Measurements from ENCODE around the gene PRDX4. TPM values are rescaled to one million over a fixed set of nuclear protein-coding genes. Genes with fewer than 3 reads are reported as not detected.

Gene PRDX4
- total RNA-seq, 2 experiments from 2014 or later, result 39.6 to 40.0 TPM

GRCh38 chrX:23692166-23692565, 24.9 kb downstream of the PRDX4 start:
- Mint-ChIP-seq H3K27ac (no peak overlapping the region), H3K36me3 (ENCODE audit: low read depth) (no peaks in the 10 kb centered on the region)

GRCh38 chrX:23694606-23695005, 27.3 kb downstream of the PRDX4 start:
- CTCF ChIA-PET, result interaction anchor here (0.7 to 5.8 kb wide), 2 partner anchors 62 to 208 kb away, joined by 3 to 62 read pairs; no protein-coding TSS in a partner anchor
- H3K27ac Mint-ChIP-seq, result no peak overlapping the region
- no peaks in the 10 kb centered on the region for H3K27me3 Mint-ChIP-seq (ENCODE audit: low read depth)
- peaks cover 3% of the 10 kb centered on the region for H3K4me1 Mint-ChIP-seq (ENCODE audit: low read depth)
- H3K9me3 Mint-ChIP-seq, result no peaks in the 10 kb centered on the region
- intact Hi-C loops (cut with micrococcal nuclease), result loop anchor here (1.0 kb wide), 1 partner anchor 208 kb away; no protein-coding TSS in a partner anchor
- no peaks in the 10 kb centered on the region for H3K36me3 Mint-ChIP-seq (ENCODE audit: low read depth)
- peak; percentile 55 for DNase-seq
- no peak overlapping the region for H3K4me3 Mint-ChIP-seq

More at GRCh38 chrX:23692166-23692565, 24.9 kb downstream of the PRDX4 start:
- intact Hi-C loops (cut with micrococcal nuclease), result no loop called here
- DNase-seq, result no peak
- Mint-ChIP-seq H3K4me1 (ENCODE audit: low read depth) (no peaks in the 10 kb centered on the region), H3K27me3 (ENCODE audit: low read depth) (no peaks in the 10 kb centered on the region), H3K4me3 (no peak overlapping the region), H3K9me3 (no peaks in the 10 kb centered on the region)
- CTCF ChIA-PET, result interaction anchor here (0.6 to 5.8 kb wide), 2 partner anchors 83 to 211 kb away, joined by 3 to 62 read pairs; no protein-coding TSS in a partner anchor

- CTCF ChIA-PET, result interaction anchor here (0.6 to 5.9 kb wide), 3 partner anchors 36 to 202 kb away, joined by 3 to 54 read pairs (median 3); no protein-coding TSS in a partner anchor
- no peak overlapping the region for H3K27ac Mint-ChIP-seq
- peak overlapping the region; percentile 53 for H3K4me3 Mint-ChIP-seq
- DNase-seq, result peak; percentile 28
- H3K9me3 Mint-ChIP-seq, result no peaks in the 10 kb centered on the region
- H3K4me1 Mint-ChIP-seq (ENCODE audit: low read depth), result peaks cover 6% of the 10 kb centered on the region
- no peaks in the 10 kb centered on the region for H3K27me3 Mint-ChIP-seq (ENCODE audit: low read depth)
- H3K36me3 Mint-ChIP-seq (ENCODE audit: low read depth), result peaks cover 14% of the 10 kb centered on the region
- intact Hi-C loops (cut with micrococcal nuclease), result loop anchor here (1.0 kb wide), 2 partner anchors 84 to 355 kb away; partner anchors contain the start of genes EIF2S3 and SAT1
Measured at GRCh38 chrX:23699636-23700194, 32.4 kb downstream of the PRDX4 start.

GRCh38 chrX:23704673-23705206, 37.4 kb downstream of the PRDX4 start:
- no peak overlapping the region for H3K4me3 Mint-ChIP-seq
- DNase-seq, result no peak
- no peaks in the 10 kb centered on the region for H3K9me3 Mint-ChIP-seq
- H3K4me1 Mint-ChIP-seq (ENCODE audit: low read depth), result peaks cover 5% of the 10 kb centered on the region
- peak overlapping the region; percentile 56 for H3K27ac Mint-ChIP-seq
- peaks cover 18% of the 10 kb centered on the region for H3K36me3 Mint-ChIP-seq (ENCODE audit: low read depth)
- intact Hi-C loops (cut with micrococcal nuclease), result loop anchor here (1.0 kb wide), 1 partner anchor 28 kb away; no protein-coding TSS in a partner anchor
- CTCF ChIA-PET, result no interaction called here
- no peaks in the 10 kb centered on the region for H3K27me3 Mint-ChIP-seq (ENCODE audit: low read depth)

GRCh38 chrX:23705235-23705634, 37.9 kb downstream of the PRDX4 start:
- CTCF ChIA-PET, result no interaction called here
- Mint-ChIP-seq H3K4me1 (ENCODE audit: low read depth) (peaks cover 3% of the 10 kb centered on the region), H3K4me3 (no peak overlapping the region), H3K27me3 (ENCODE audit: low read depth) (no peaks in the 10 kb centered on the region), H3K27ac (peak overlapping the region; percentile 56), H3K36me3 (ENCODE audit: low read depth) (peaks cover 16% of the 10 kb centered on the region), H3K9me3 (no peaks in the 10 kb centered on the region)
- intact Hi-C loops (cut with micrococcal nuclease), result no loop called here
- DNase-seq, result no peak

GRCh38 chrX:23720117-23720677, 52.9 kb downstream of the PRDX4 start:
- Mint-ChIP-seq H3K9me3 (no peaks in the 10 kb centered on the region), H3K36me3 (ENCODE audit: low read depth) (peaks cover 20% of the 10 kb centered on the region), H3K27me3 (ENCODE audit: low read depth) (no peaks in the 10 kb centered on the region), H3K27ac (peak overlapping the region; percentile 50), H3K4me3 (no peak overlapping the region), H3K4me1 (ENCODE audit: low read depth) (peaks cover 6% of the 10 kb centered on the region)
- intact Hi-C loops (cut with micrococcal nuclease), result no loop called here
- no peak for DNase-seq
- CTCF ChIA-PET, result interaction anchor here (1.3 to 1.5 kb wide), 3 partner anchors 16 to 181 kb away, joined by 3 to 4 read pairs (median 3); partner anchors contain the start of gene SAT1

DNA sequence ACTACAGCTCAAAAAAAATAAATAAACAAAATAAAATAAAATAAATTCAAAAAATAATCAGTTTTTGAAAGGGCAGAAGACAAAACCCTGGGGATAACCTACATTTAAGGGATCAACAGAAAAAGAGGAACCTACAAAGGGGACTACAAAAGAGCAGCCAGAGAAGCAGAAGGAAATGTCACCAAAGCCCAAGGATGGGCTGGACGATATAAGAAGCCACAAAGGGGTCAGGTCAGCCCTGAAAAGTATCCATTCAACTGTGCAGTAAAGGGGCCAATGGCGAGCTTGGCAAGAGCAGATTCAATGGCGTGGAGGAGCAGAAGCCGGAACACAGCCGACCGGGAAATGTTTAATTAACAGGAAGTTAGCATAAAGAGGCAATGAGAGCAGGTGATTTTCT, 58.9 kb downstream of the PRDX4 start:
- peaks cover 5% of the 10 kb centered on the region for H3K4me1 Mint-ChIP-seq (ENCODE audit: low read depth)
- DNase-seq, result no peak
- CTCF ChIA-PET, result interaction anchor here (1.1 kb wide), 1 partner anchor 176 kb away, joined by 3 read pairs; no protein-coding TSS in a partner anchor

DNA sequence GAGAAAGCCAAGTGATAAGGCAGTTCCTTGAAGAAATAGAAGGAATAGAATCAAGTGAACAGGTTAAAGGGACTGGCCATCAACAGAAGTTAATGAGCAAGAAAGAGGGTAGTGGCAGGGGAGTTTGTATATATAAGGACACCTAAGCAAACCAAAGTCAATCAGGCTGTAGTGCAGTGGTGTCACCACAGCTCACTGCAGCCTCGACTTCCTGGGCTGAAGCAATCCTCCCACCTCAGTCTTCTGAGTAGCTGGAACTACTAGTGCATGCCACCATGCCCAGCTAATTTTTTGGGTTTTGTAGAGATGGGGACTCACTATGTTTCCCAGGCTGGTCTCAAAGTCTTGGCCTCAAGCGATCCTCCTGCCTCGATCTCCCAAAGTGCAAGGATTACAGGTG, 59.9 kb downstream of the PRDX4 start:
- Mint-ChIP-seq H3K27me3 (ENCODE audit: low read depth) (no peaks in the 10 kb centered on the region), H3K4me1 (ENCODE audit: low read depth) (peaks cover 13% of the 10 kb centered on the region), H3K9me3 (no peaks in the 10 kb centered on the region), H3K4me3 (no peak overlapping the region), H3K27ac (no peak overlapping the region), H3K36me3 (ENCODE audit: low read depth) (peaks cover 29% of the 10 kb centered on the region)
- CTCF ChIA-PET, result no interaction called here
- DNase-seq, result no peak
- intact Hi-C loops (cut with micrococcal nuclease), result no loop called here

More for the DNA sequence above, 58.9 kb downstream of the PRDX4 start:
- intact Hi-C loops (cut with micrococcal nuclease), result no loop called here
- Mint-ChIP-seq H3K4me3 (no peak overlapping the region), H3K27ac (no peak overlapping the region), H3K27me3 (ENCODE audit: low read depth) (no peaks in the 10 kb centered on the region), H3K9me3 (no peaks in the 10 kb centered on the region), H3K36me3 (ENCODE audit: low read depth) (peaks cover 22% of the 10 kb centered on the region)

GRCh38 chrX:23729214-23729613, 61.9 kb downstream of the PRDX4 start:
- no peak overlapping the region for H3K4me3 Mint-ChIP-seq
- intact Hi-C loops (cut with micrococcal nuclease), result no loop called here

GRCh38 chrX:23731951-23732350, 64.7 kb downstream of the PRDX4 start:
- H3K9me3 Mint-ChIP-seq, result no peaks in the 10 kb centered on the region
- no peak overlapping the region for H3K4me3 Mint-ChIP-seq
- peak overlapping the region; percentile 78 for H3K27ac Mint-ChIP-seq
- intact Hi-C loops (cut with micrococcal nuclease), result loop anchor here (1.0 to 5.0 kb wide), 11 partner anchors 10 to 748 kb away; partner anchors contain the start of genes APOO and EIF2S3
- no peaks in the 10 kb centered on the region for H3K27me3 Mint-ChIP-seq (ENCODE audit: low read depth)
- peaks cover 18% of the 10 kb centered on the region for H3K36me3 Mint-ChIP-seq (ENCODE audit: low read depth)
- peaks cover 35% of the 10 kb centered on the region for H3K4me1 Mint-ChIP-seq (ENCODE audit: low read depth)
- DNase-seq, result no peak
- CTCF ChIA-PET, result interaction anchor here (1.1 kb wide), 1 partner anchor 170 kb away, joined by 4 read pairs; no protein-coding TSS in a partner anchor

More at GRCh38 chrX:23729214-23729613, 61.9 kb downstream of the PRDX4 start:
- Mint-ChIP-seq H3K27ac (no peak overlapping the region), H3K27me3 (ENCODE audit: low read depth) (no peaks in the 10 kb centered on the region), H3K4me1 (ENCODE audit: low read depth) (peaks cover 29% of the 10 kb centered on the region), H3K9me3 (no peaks in the 10 kb centered on the region), H3K36me3 (ENCODE audit: low read depth) (peaks cover 21% of the 10 kb centered on the region)
- CTCF ChIA-PET, result interaction anchor here (0.6 kb wide), 2 partner anchors 49 to 1340 kb away, joined by 3 read pairs; no protein-coding TSS in a partner anchor
- no peak for DNase-seq

GRCh38 chrX:23732704-23733103, 65.4 kb downstream of the PRDX4 start:
- peaks cover 41% of the 10 kb centered on the region for H3K4me1 Mint-ChIP-seq (ENCODE audit: low read depth)
- peak overlapping the region; percentile 55 for H3K4me3 Mint-ChIP-seq
- no peaks in the 10 kb centered on the region for H3K27me3 Mint-ChIP-seq (ENCODE audit: low read depth)
- CTCF ChIA-PET, result interaction anchor here (1.1 kb wide), 1 partner anchor 169 kb away, joined by 4 read pairs; no protein-coding TSS in a partner anchor
- peaks cover 17% of the 10 kb centered on the region for H3K36me3 Mint-ChIP-seq (ENCODE audit: low read depth)
- no peaks in the 10 kb centered on the region for H3K9me3 Mint-ChIP-seq
- DNase-seq, result peak; percentile 8
- intact Hi-C loops (cut with micrococcal nuclease), result loop anchor here (1.0 to 5.0 kb wide), 12 partner anchors 10 to 748 kb away; partner anchors contain the start of genes APOO and EIF2S3
- H3K27ac Mint-ChIP-seq, result peak overlapping the region; percentile 88
